Body of pancreas (tissue), 4 donors: Measurements from ENCODE around the gene SLC26A11.

Experiments used
- CTCF ChIP-seq, 7 experiments: fragments of 450-650 bp in 4 of 7; fragments of 200-600 bp in 3 of 7; sonication (generic) in 3 of 7; IDR thresholded peaks; one replicate each; pipeline ENCODE4 v1.5.1; 2016 to 2019; ENCODE audit warnings: antibody characterized with exemption in 7 of 7
- POLR2A ChIP-seq, 3 donors: fragments of 450-650 bp; IDR thresholded peaks; one replicate each; pipeline ENCODE4 v1.6.1; 2016; ENCODE audit warnings: antibody characterized with exemption in 3 of 3, mild to moderate bottlenecking in 2 of 3

- TF ChIP-seq POLR2A (IDR thresholded peaks at IDR 0.05) (no peak), CTCF (IDR thresholded peaks at IDR 0.05) (no peak)
Measured at GRCh38 chr17:80198144-80198661, 22.0 kb upstream of the SLC26A11 start.
